AG10803 (cell line): Measurements from ENCODE around the gene CRTAP.
"Not testable (repeated sequence)": the region's sequence is repeated elsewhere in the genome, so short reads cannot be mapped to it uniquely, and the experiment has no call there.

ENCODE experiments used
- DNase-seq: peaks from one replicate; pipeline ENCODE4 v3.0.0; 2010; ENCODE audit warnings: low read depth
- H3K4me3 ChIP-seq: 2 replicates; pipeline ENCODE4 v1.5.1; 2011; ENCODE audit warnings: mild to moderate bottlenecking, low read length, control low read depth
- TF ChIP-seq, protein P1 (sequence below): conservative IDR thresholded peaks from 2 replicates; pipeline ENCODE4 v1.5.1; 2011; ENCODE audit warnings: mild to moderate bottlenecking, low read length, control low read depth, inconsistent platforms

CRTAP gene

DNA sequence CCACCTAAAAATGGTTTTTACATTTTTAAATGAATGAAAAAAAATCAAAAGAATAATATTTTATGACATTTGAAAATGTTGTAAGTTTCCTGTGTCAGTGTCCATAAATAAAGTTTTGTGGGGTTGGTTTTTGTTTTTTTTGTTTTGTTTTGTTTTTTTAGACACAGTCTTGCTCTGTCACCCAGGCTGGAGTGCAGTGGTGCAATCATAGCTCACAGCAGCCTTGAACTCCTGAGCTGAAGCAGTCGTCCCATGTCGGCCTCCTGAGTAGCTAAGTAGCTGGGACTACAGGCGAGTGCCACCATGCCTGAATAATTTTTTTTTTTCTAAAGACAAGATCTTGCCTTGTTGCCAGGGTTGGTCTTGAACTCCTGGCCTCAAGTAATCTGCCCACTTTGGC, 14.1 kb upstream of the CRTAP start:
- TF ChIP-seq, protein P1, sequence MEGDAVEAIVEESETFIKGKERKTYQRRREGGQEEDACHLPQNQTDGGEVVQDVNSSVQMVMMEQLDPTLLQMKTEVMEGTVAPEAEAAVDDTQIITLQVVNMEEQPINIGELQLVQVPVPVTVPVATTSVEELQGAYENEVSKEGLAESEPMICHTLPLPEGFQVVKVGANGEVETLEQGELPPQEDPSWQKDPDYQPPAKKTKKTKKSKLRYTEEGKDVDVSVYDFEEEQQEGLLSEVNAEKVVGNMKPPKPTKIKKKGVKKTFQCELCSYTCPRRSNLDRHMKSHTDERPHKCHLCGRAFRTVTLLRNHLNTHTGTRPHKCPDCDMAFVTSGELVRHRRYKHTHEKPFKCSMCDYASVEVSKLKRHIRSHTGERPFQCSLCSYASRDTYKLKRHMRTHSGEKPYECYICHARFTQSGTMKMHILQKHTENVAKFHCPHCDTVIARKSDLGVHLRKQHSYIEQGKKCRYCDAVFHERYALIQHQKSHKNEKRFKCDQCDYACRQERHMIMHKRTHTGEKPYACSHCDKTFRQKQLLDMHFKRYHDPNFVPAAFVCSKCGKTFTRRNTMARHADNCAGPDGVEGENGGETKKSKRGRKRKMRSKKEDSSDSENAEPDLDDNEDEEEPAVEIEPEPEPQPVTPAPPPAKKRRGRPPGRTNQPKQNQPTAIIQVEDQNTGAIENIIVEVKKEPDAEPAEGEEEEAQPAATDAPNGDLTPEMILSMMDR, result no peak
- H3K4me3 ChIP-seq, result no peak overlapping the region
- DNase-seq, result no peak

DNA sequence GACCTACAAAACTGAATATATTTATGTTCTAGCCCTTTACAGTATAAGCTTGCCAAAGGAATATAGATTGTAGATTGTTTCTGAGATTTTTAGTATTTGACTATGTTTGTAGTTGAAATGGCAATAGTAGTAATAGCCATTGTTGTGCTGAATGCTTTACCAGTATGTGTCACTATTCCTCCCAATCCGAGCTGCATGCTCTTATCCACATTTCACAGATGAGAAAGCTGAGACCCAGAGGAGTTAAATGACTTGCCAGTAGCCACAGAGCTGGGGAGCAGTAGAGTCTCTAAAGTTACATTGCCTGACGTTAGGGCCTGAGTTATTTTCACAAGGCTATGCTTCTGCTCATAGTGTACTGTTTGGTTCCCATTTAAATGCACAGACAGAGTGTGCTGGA, 13.6 kb upstream of the CRTAP start:
- TF ChIP-seq, protein P1, result no peak

DNA sequence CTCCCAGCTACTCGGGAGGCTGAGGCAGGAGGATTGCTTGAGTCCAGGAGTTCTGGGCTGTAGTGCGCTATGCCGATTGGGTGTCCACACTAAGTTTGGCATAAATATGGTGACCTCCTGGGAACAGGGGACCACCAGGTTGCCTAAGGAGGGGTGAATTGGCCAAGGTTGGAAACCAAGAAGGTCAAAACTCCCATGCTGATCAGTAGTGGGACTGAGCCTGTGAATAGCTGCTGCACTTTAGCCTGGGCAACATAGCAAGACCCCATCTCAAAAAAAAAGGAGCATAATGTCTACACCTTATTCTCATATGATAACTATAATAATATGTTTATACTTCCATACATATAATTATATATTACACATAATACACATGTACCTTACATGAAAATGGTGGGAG, 10.8 kb upstream of the CRTAP start:
- no peak for DNase-seq
- TF ChIP-seq, protein P1, result no peak
- no peak overlapping the region for H3K4me3 ChIP-seq

More for the DNA sequence above, 13.6 kb upstream of the CRTAP start:
- H3K4me3 ChIP-seq, result no peak overlapping the region
- no peak for DNase-seq

DNA sequence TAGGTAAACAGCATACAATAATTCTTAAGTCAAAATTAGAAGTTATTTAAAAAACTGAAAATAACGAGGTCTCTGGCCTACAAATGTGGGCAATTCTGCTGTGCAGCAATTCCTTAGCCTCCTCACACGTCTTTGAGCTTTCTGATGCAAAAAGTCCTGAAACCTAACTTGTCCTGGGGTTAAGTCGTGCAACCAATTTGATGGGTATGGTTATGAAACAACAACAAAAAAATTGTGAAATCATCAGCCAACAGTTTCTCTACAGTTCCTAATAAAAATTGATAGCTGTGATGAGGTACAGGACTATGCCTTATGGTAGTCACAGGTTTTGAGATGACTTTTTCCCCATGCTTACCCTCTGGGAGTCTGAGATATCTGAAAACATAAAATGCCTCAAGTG, 10.3 kb upstream of the CRTAP start:
- TF ChIP-seq, protein P1, result no peak
- no peak for DNase-seq
- H3K4me3 ChIP-seq, result no peak overlapping the region

DNA sequence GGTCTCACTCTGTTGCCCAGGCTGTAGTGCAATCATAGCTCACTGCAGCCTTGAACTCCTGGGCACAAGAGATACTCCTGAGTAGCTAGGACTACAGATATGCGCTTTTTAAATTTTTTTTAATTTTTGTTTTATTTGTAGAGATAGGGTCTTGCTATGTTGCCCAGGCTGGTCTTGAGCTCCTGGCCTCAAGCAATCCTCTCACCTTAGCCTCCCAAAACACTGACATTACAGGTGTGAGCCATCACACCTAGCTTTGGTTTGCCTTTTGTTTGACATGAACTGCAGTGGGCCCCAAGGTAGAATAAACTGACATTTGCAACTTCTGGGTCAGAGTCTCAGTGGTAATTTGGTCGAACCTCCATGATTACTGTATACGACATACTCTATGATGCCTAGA, 9.0 kb upstream of the CRTAP start:
- TF ChIP-seq, protein P1, result no peak
- DNase-seq, result no peak
- no peak overlapping the region for H3K4me3 ChIP-seq

DNA sequence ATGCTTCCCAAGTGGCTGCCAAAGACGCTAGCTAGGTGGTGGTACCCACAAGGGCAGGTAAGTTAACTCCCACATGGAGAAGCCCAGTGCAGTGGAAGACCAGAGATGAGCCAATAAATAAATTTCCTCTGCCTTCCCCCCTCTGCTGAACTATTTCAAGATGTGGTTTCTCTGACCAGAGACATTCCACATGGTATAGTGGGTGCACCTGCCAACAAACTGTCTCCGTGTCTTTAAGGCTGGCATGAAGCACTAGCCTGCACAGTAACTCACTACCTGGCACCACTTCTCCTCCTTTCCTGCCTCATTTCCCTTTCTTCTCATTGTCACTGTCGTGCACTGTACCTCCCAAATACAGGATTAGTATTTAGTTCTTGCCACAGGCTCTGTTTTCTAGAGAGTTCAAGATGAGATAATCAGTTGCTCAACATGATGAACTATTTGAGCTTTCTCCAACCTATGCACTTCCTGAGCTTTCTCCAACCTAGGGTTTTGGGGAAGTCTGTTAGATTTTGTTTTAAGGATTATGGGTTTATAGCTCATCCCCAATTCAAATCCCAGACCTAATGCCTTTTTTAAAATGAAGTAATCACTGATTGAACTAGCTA, 8.4 kb upstream of the CRTAP start:
- TF ChIP-seq, protein P1, result no peak
- no peak overlapping the region for H3K4me3 ChIP-seq
- DNase-seq, result peak; percentile 12

DNA sequence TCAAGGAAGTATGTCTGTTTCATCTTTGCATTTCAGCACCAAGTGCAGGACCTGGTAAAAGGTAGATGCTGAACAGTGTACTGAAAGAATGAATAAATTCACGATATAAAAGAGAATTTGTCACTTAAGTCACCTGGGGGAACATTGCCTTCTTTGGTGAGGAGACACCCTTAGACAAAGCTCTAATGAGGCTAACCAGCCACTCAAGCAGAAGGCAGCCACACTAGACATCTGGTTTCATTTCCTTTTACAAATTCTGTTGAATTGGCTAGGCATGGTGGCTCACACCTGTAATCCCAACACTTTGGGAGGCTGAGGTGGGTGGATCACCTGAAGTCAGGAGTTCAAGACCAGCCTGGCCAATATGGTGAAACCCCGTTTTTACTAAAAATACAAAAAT, 7.0 kb upstream of the CRTAP start:
- not testable (repeated sequence) for DNase-seq, H3K4me3 ChIP-seq

DNA sequence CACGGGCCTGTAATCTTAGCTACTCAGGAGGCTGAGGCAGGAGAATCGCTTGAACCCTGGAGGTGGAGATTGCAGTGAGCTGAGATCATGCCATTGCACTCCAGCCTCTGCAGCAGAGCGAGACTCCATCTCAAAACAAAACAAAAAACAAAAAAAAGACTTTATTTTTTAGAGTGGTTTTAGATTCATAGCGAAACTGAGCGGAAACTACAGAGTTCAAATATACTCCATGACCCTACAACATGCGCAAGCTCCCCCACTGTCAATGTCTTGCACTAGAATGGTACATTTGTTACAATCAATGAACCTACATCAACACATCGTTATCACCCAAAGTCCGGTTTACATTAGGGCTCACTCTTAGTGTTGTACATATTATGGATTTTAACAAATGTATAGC, 2.2 kb upstream of the CRTAP start:
- TF ChIP-seq, protein P1, result no peak
- no peak for DNase-seq
- H3K4me3 ChIP-seq, result no peak overlapping the region
